GM23338 (cell line): ENCODE measurements around the gene GSC2.

Experiments
- CREB1 ChIP-seq: fragments of 250-450 bp; sonication (Bioruptor Pico); IDR thresholded peaks from 2 replicates; pipeline ENCODE4 v1.5.0; 2020; ENCODE audit warnings: low read depth, mild to moderate bottlenecking, moderate library complexity
- CTCF ChIP-seq, 2 experiments: fragments of 200-600 bp in 1 of 2; sonication (generic) in 1 of 2; conservative IDR thresholded peaks; 2 replicates each; pipeline versions ENCODE4 v1.5.1 to v1.6.1; 2016 to 2017; ENCODE audit warnings: antibody characterized with exemption in 2 of 2, low read depth in 2 of 2, mild to moderate bottlenecking in 2 of 2, moderate library complexity in 1 of 2
- ETS1 ChIP-seq: IDR thresholded peaks from 2 replicates; pipeline ENCODE4 v1.6.1; 2016; ENCODE audit warnings: antibody characterized with exemption
- EZH2 ChIP-seq: fragments of 200-600 bp; sonication (generic); IDR thresholded peaks from one replicate; pipeline ENCODE4 v1.8.0; 2017; ENCODE audit warnings: antibody characterized with exemption, mild to moderate bottlenecking, low read depth; ENCODE audit not compliant: unreplicated experiment
- EZH2phosphoT487 ChIP-seq: fragments of 200-600 bp; sonication (generic); IDR thresholded peaks from one replicate; pipeline ENCODE4 v1.8.1; 2018; ENCODE audit warnings: antibody characterized with exemption; ENCODE audit not compliant: unreplicated experiment
- JUNB ChIP-seq: IDR thresholded peaks from one replicate; pipeline ENCODE4 v1.6.1; 2016; ENCODE audit warnings: antibody characterized with exemption; ENCODE audit not compliant: unreplicated experiment
- NANOG ChIP-seq: IDR thresholded peaks from 2 replicates; pipeline ENCODE4 v1.6.1; 2016; ENCODE audit warnings: antibody characterized with exemption, borderline replicate concordance
- POLR2AphosphoS5 ChIP-seq: IDR thresholded peaks from 2 replicates; pipeline ENCODE4 v1.6.1; 2016; ENCODE audit warnings: antibody characterized with exemption, low read depth
- REST ChIP-seq: IDR thresholded peaks from one replicate; pipeline ENCODE4 v1.6.1; 2018; ENCODE audit warnings: antibody characterized with exemption; ENCODE audit not compliant: unreplicated experiment
- STAT1 ChIP-seq: IDR thresholded peaks from one replicate; pipeline ENCODE4 v1.6.1; 2016; ENCODE audit warnings: antibody characterized with exemption; ENCODE audit not compliant: unreplicated experiment
- ZNF114 ChIP-seq: fragments of 250-450 bp; sonication (Bioruptor Pico); IDR thresholded peaks from 2 replicates; pipeline ENCODE4 v1.5.0; 2020; ENCODE audit warnings: mild to moderate bottlenecking, moderate library complexity
- ZNF331 ChIP-seq: fragments of 250-450 bp; sonication (Bioruptor Pico); IDR thresholded peaks from 2 replicates; pipeline ENCODE4 v1.5.0; 2020; ENCODE audit warnings: low read depth, mild to moderate bottlenecking, moderate library complexity

GRCh38 chr22:19134874-19135273 lies 15.2 kb downstream of the GSC2 start:
- TF ChIP-seq ZNF114 (CRISPR knock-in tag) = no peak
- no peak for TF ChIP-seq EZH2phosphoT487
- no peak for TF ChIP-seq STAT1
- TF ChIP-seq CTCF (conservative IDR thresholded peaks at IDR 0.05; ENCODE audit: low read depth in 2 of 2) = no peak
- no peak for TF ChIP-seq EZH2
- TF ChIP-seq REST = no peak
- no peak for TF ChIP-seq CREB1 (CRISPR knock-in tag)
- TF ChIP-seq POLR2AphosphoS5 = no peak
- no peak for TF ChIP-seq JUNB
- TF ChIP-seq ETS1 = no peak
- TF ChIP-seq NANOG = no peak
- TF ChIP-seq ZNF331 = no peak
